WTC11 (cell line): ENCODE measurements around the gene BRI3BP. TPM values are rescaled to one million over a fixed set of nuclear protein-coding genes. Genes with fewer than 3 reads are reported as not detected.
A peak's percentile ranks its signal among the peaks of the same experiment; 100 is the strongest.
"Not testable (repeated sequence)": the region's sequence is repeated elsewhere in the genome, so short reads cannot be mapped to it uniquely, and the experiment has no call there.

Source experiments
- ATAC-seq: fragments of 200-7000 bp; cut with Tn5 transposase; 2 replicates; pipeline ENCODE4 v1.10.0; 2021; ENCODE audit warnings: mild to moderate bottlenecking, moderate library complexity
- CTCF ChIA-PET: fragments of 300-600 bp; sonication (Branson Sonifier 250); formaldehyde crosslinking; loops from one replicate; lab custom pipeline; 2021; ENCODE audit warnings: antibody characterized with exemption; lab: Charles Lee
- POLR2A ChIA-PET: fragments of 350-600 bp; sonication (Branson Sonifier 250); formaldehyde crosslinking; loops from one replicate; lab custom pipeline; 2021; ENCODE audit warnings: antibody characterized with exemption; lab: Charles Lee
- DNase-seq: peaks from one replicate; pipeline ENCODE4 v3.0.0; 2021; ENCODE audit warnings: low spot score
- H3K27ac Mint-ChIP-seq: 2 replicates; pipeline ENCODE4 v1.8.0; 2021; ENCODE audit warnings: mixed read lengths
- H3K27me3 Mint-ChIP-seq: 2 replicates; pipeline ENCODE4 v1.8.0; 2021; ENCODE audit warnings: low read depth, mild to moderate bottlenecking, moderate library complexity, mixed read lengths
- H3K36me3 Mint-ChIP-seq: 2 replicates; pipeline ENCODE4 v1.8.0; 2021; ENCODE audit warnings: mixed read lengths
- H3K4me1 Mint-ChIP-seq: 2 replicates; pipeline ENCODE4 v1.8.0; 2022; ENCODE audit warnings: mixed read lengths
- H3K4me3 Mint-ChIP-seq: 2 replicates; pipeline ENCODE4 v1.8.0; 2021; ENCODE audit warnings: mild to moderate bottlenecking, moderate library complexity, mixed read lengths
- H3K9me3 Mint-ChIP-seq: 2 replicates; pipeline ENCODE4 v1.8.0; 2021; ENCODE audit warnings: mixed read lengths
- CBFB ChIP-seq: sonication (generic); formaldehyde crosslinking; IDR thresholded peaks from 2 replicates; pipeline ENCODE4 v1.8.1; 2022; ENCODE audit warnings: mild to moderate bottlenecking, low read depth, missing genetic modification reagents
- CREB1 ChIP-seq: sonication (generic); formaldehyde crosslinking; IDR thresholded peaks from 2 replicates; pipeline ENCODE4 v1.8.0; 2023; ENCODE audit warnings: mild to moderate bottlenecking, missing genetic modification reagents
- ELF4 ChIP-seq: sonication (generic); formaldehyde crosslinking; IDR thresholded peaks from 2 replicates; pipeline ENCODE4 v1.8.1; 2022; ENCODE audit warnings: low read depth, mild to moderate bottlenecking, moderate library complexity, missing genetic modification reagents
- ESRRA ChIP-seq: sonication (generic); formaldehyde crosslinking; IDR thresholded peaks from 2 replicates; pipeline ENCODE4 v1.8.1; 2022; ENCODE audit warnings: mild to moderate bottlenecking, missing genetic modification reagents, borderline replicate concordance
- ETV6 ChIP-seq: sonication (generic); formaldehyde crosslinking; IDR thresholded peaks from 2 replicates; pipeline ENCODE4 v1.8.1; 2022; ENCODE audit warnings: mild to moderate bottlenecking, missing genetic modification reagents
- FOXK1 ChIP-seq: sonication (generic); formaldehyde crosslinking; IDR thresholded peaks from 2 replicates; pipeline ENCODE4 v1.8.0; 2022; ENCODE audit warnings: mild to moderate bottlenecking, moderate library complexity, missing genetic modification reagents
- GABPB1 ChIP-seq: sonication (generic); formaldehyde crosslinking; IDR thresholded peaks from 2 replicates; pipeline ENCODE4 v1.8.1; 2023; ENCODE audit warnings: mild to moderate bottlenecking, missing genetic modification reagents
- JUN ChIP-seq: sonication (generic); formaldehyde crosslinking; IDR thresholded peaks from 2 replicates; pipeline ENCODE4 v1.8.0; 2023; ENCODE audit warnings: mild to moderate bottlenecking, missing genetic modification reagents
- KAT7 ChIP-seq: sonication (generic); formaldehyde crosslinking; IDR thresholded peaks from 2 replicates; pipeline ENCODE4 v1.8.1; 2023; ENCODE audit warnings: missing genetic modification reagents, mild to moderate bottlenecking, borderline replicate concordance
- NFE2L1 ChIP-seq: sonication (generic); formaldehyde crosslinking; IDR thresholded peaks from 2 replicates; pipeline ENCODE4 v1.8.1; 2023; ENCODE audit warnings: missing genetic modification reagents
- NR2C2 ChIP-seq: sonication (generic); formaldehyde crosslinking; IDR thresholded peaks from 2 replicates; pipeline ENCODE4 v1.8.0; 2022; ENCODE audit warnings: mild to moderate bottlenecking, missing genetic modification reagents
- TCF7 ChIP-seq: sonication (generic); formaldehyde crosslinking; IDR thresholded peaks from 2 replicates; pipeline ENCODE4 v1.8.0; 2022; ENCODE audit warnings: mild to moderate bottlenecking, low read depth, missing genetic modification reagents, moderate library complexity
- TEAD1 ChIP-seq: sonication (generic); formaldehyde crosslinking; IDR thresholded peaks from 2 replicates; pipeline ENCODE4 v1.8.0; 2022; ENCODE audit warnings: mild to moderate bottlenecking, missing genetic modification reagents
- ZNF423 ChIP-seq: fragments of 250-450 bp; sonication (Bioruptor Pico); IDR thresholded peaks from 2 replicates; pipeline ENCODE4 v2.1.2; 2022; ENCODE audit warnings: mild to moderate bottlenecking, moderate library complexity
- total RNA-seq: library from RNA; stranded (reverse); gene quantifications from 3 replicates; pipeline ENCODE4 v1.2.3, GENCODE V29; 2021
- TF ChIP-seq, protein P1 (sequence below): sonication (generic); formaldehyde crosslinking; IDR thresholded peaks from 2 replicates; pipeline ENCODE4 v1.8.1; 2023; ENCODE audit warnings: mild to moderate bottlenecking, missing genetic modification reagents, moderate library complexity
- TF ChIP-seq, protein P2 (sequence below): sonication (generic); formaldehyde crosslinking; IDR thresholded peaks from 2 replicates; pipeline ENCODE4 v1.8.1; 2023; ENCODE audit warnings: mild to moderate bottlenecking, moderate library complexity, missing genetic modification reagents
- TF ChIP-seq, protein P3 (sequence below): sonication (generic); formaldehyde crosslinking; IDR thresholded peaks from 2 replicates; pipeline ENCODE4 v1.8.1; 2022; ENCODE audit warnings: mild to moderate bottlenecking, missing genetic modification reagents, moderate library complexity, borderline replicate concordance
- TF ChIP-seq, protein P4 (sequence below): sonication (generic); formaldehyde crosslinking; IDR thresholded peaks from 2 replicates; pipeline ENCODE4 v1.8.0; 2022; ENCODE audit warnings: mild to moderate bottlenecking, missing genetic modification reagents
- TF ChIP-seq, protein P5 (sequence below): sonication (generic); formaldehyde crosslinking; IDR thresholded peaks from 2 replicates; pipeline ENCODE4 v1.8.0; 2022; ENCODE audit warnings: mild to moderate bottlenecking, missing genetic modification reagents

The BRI3BP gene
- total RNA-seq, 1 experiment from 2014 or later = 11.9 TPM

DNA sequence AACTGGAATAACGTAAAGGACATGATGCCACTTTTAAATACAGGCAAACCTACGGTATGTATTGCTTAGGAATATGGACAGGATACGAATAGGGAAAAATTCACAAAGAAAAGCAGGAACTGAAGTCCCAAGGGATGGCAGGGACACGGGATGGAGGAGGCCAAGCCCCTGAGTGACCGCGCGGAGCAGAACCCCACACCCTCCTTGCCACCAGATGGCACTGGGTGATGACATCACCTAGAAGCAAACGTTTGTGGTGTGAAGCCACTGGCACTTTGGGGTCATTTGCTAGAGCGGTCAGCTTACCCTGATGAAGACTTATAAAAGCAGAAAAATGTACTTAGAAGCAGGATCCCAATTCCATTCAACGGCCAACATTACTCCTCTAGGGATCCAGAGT lies 13.9 kb upstream of the BRI3BP start:
- Mint-ChIP-seq H3K36me3 (peaks cover 57% of the 10 kb centered on the region), H3K4me3 (no peak overlapping the region), H3K4me1 (no peaks in the 10 kb centered on the region), H3K27me3 (no peaks in the 10 kb centered on the region), H3K9me3 (no peaks in the 10 kb centered on the region), H3K27ac (no peak overlapping the region)
- ATAC-seq (peak; percentile 38; the same call in 1 of the 2 replicates), DNase-seq (no peak)
- CTCF ChIA-PET = no interaction called here
- TF ChIP-seq, protein P1, sequence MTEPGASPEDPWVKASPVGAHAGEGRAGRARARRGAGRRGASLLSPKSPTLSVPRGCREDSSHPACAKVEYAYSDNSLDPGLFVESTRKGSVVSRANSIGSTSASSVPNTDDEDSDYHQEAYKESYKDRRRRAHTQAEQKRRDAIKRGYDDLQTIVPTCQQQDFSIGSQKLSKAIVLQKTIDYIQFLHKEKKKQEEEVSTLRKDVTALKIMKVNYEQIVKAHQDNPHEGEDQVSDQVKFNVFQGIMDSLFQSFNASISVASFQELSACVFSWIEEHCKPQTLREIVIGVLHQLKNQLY = no peak
- TF ChIP-seq ZNF423 (CRISPR knock-in tag) = no peak
- TF ChIP-seq, protein P2, sequence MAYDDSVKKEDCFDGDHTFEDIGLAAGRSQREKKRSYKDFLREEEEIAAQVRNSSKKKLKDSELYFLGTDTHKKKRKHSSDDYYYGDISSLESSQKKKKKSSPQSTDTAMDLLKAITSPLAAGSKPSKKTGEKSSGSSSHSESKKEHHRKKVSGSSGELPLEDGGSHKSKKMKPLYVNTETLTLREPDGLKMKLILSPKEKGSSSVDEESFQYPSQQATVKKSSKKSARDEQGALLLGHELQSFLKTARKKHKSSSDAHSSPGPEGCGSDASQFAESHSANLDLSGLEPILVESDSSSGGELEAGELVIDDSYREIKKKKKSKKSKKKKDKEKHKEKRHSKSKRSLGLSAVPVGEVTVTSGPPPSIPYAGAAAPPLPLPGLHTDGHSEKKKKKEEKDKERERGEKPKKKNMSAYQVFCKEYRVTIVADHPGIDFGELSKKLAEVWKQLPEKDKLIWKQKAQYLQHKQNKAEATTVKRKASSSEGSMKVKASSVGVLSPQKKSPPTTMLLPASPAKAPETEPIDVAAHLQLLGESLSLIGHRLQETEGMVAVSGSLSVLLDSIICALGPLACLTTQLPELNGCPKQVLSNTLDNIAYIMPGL (CRISPR knock-in tag) = no peak
- TF ChIP-seq CBFB = no peak
- no peak for TF ChIP-seq ETV6
- TF ChIP-seq, protein P3, sequence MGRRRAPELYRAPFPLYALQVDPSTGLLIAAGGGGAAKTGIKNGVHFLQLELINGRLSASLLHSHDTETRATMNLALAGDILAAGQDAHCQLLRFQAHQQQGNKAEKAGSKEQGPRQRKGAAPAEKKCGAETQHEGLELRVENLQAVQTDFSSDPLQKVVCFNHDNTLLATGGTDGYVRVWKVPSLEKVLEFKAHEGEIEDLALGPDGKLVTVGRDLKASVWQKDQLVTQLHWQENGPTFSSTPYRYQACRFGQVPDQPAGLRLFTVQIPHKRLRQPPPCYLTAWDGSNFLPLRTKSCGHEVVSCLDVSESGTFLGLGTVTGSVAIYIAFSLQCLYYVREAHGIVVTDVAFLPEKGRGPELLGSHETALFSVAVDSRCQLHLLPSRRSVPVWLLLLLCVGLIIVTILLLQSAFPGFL = no peak
- TF ChIP-seq NR2C2 (CRISPR knock-in tag) = no peak
- POLR2A ChIA-PET = interaction anchor here (0.6 kb wide), 1 partner anchor 1400 kb away, joined by 7 read pairs; no protein-coding TSS in a partner anchor

DNA sequence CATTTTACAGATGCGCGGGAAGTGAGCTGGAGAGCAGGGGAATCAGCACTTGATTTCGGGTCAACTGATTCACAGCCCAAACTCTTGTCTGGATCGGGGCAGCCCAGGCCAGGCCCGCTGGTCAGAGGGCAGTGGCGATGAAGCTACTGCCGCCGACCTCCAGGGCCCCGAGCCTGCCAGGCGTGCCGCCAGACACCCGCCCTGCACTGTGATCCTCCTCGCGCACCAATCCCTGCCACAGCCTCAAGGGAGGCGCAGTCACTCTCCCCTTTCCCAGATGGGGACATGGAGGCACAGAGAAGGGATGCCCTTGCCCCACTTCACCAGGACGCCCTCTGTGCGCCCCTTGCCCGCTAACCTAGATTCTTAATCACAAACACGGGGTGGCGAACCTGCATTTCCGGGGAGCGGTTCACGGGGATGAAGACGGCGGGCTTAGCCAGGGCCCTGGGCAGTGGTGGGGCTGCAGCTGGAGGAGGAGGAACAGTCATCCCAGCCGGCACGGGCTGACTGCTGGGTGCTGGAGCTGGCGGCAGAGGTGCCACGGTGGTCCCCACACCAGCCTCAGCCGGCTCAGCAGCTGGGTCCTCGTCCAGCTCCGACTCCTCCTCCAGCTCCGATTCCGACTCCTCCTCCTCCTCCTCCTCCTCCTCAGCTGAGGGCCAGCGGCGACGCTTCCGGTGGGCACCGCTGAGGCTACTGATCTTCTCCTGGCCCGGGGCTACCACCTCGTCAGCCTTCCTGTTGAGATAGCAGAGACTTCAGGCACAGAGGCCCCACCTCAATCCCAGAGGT lies 13.2 kb upstream of the BRI3BP start:
- POLR2A ChIA-PET = no interaction called here
- Mint-ChIP-seq H3K27me3 (no peaks in the 10 kb centered on the region), H3K4me1 (no peaks in the 10 kb centered on the region), H3K36me3 (peaks cover 54% of the 10 kb centered on the region), H3K27ac (no peak overlapping the region; the same call in 1 of the 2 replicates)
- ATAC-seq = no peak
- TF ChIP-seq KAT7 (CRISPR knock-in tag) (no peak), ESRRA (CRISPR knock-in tag) (no peak)
- TF ChIP-seq, all 79 proteins: peak for 0
- DNase-seq = no peak
- no peak overlapping the region for H3K4me3 Mint-ChIP-seq
- CTCF ChIA-PET = interaction anchor here (0.9 kb wide), 1 partner anchor 73 kb away, joined by 4 read pairs; no protein-coding TSS in a partner anchor
- no peaks in the 10 kb centered on the region for H3K9me3 Mint-ChIP-seq

DNA sequence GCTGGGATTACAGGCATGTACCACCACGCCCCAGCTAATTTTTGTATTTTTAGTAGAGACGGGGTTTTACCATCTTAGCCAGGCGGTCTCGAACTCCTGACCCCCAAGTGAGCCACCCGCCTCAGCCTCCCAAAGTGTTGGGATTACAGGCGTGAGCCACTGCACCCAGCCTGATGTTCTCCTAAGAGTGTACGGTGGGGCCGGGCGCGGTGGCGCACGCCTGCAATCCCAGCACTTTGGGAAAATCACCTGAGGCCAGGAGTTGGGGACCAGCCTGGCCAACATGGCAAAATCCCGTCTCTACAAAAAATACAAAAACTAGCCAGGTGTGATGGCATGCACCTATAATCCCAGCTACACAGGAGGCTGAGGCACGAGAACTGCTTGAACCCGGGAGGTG lies 6.6 kb upstream of the BRI3BP start:
- H3K4me3 Mint-ChIP-seq, CTCF ChIA-PET, DNase-seq, H3K9me3 Mint-ChIP-seq, H3K27ac Mint-ChIP-seq, H3K27me3 Mint-ChIP-seq, H3K4me1 Mint-ChIP-seq, ATAC-seq, POLR2A ChIA-PET: not testable (repeated sequence)
- peaks cover 27% of the 10 kb centered on the region for H3K36me3 Mint-ChIP-seq

DNA sequence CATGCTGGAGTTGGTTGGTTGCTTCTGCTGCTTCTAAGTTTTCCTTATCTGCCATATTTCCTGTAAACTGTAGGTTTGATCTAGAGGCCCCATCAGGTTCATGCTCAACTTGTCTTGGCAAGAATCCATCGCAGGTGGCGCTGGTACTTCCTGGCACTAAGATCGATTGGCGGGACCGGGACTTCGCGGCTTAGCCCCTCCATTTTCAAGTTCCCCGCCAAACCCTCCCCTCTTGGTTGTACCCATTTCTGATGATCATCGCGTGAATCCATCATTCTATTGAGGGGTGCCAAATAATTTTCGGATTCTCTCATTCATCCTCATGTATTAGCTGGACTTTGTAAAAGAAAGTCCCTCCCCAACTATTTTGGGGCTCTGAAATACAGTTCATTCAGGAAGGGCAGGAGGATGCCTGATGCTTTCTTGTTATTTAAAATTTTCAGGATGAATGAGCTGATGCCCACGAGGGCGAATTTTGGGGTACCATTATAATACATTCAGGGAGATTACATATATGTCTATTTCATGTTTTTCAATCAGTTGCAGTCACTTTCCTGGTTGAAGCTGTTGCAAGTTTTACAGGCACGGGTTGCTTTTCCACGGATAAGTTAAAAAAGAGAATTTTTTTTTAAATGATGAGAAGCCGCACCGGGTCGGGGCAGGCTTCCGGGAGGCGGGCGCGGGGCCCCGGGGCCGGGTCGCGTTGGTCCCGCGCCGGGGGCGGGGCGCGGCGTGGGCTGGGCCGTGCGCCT lies 395 bp upstream of the BRI3BP start:
- ChIA-PET CTCF (interaction anchor here (0.6 to 2.8 kb wide), 5 partner anchors 53 to 83 kb away, joined by 3 to 11 read pairs (median 4); partner anchors contain the start of gene AACS), POLR2A (interaction anchor here (0.6 kb wide), 1 partner anchor 71 kb away, joined by 8 read pairs; no protein-coding TSS in a partner anchor)
- peak; percentile 48 for ATAC-seq
- DNase-seq = peak; percentile 92
- H3K9me3 Mint-ChIP-seq = no peaks in the 10 kb centered on the region
- TF ChIP-seq ELF4 (no peak), JUN (no peak), TCF7 (CRISPR knock-in tag) (no peak), GABPB1 (0 out of 2 replicates have a peak, but pooled peaks have one; percentile 11), FOXK1 (CRISPR knock-in tag) (0 out of 2 replicates have a peak, but pooled peaks have one; percentile 16), CREB1 (0 out of 2 replicates have a peak, but pooled peaks have one; percentile 22), TEAD1 (CRISPR knock-in tag) (0 out of 2 replicates have a peak, but pooled peaks have one; percentile 47), NFE2L1 (CRISPR knock-in tag) (peak; percentile 50; the same call in 1 of the 2 replicates)
- TF ChIP-seq, protein P4, sequence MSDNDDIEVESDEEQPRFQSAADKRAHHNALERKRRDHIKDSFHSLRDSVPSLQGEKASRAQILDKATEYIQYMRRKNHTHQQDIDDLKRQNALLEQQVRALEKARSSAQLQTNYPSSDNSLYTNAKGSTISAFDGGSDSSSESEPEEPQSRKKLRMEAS = peak; percentile 74
- TF ChIP-seq, protein P2 (CRISPR knock-in tag) = 0 out of 2 replicates have a peak, but pooled peaks have one; percentile 57
- TF ChIP-seq, protein P5, sequence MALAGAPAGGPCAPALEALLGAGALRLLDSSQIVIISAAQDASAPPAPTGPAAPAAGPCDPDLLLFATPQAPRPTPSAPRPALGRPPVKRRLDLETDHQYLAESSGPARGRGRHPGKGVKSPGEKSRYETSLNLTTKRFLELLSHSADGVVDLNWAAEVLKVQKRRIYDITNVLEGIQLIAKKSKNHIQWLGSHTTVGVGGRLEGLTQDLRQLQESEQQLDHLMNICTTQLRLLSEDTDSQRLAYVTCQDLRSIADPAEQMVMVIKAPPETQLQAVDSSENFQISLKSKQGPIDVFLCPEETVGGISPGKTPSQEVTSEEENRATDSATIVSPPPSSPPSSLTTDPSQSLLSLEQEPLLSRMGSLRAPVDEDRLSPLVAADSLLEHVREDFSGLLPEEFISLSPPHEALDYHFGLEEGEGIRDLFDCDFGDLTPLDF (CRISPR knock-in tag) = 0 out of 2 replicates have a peak, but pooled peaks have one; percentile 38
- no peaks in the 10 kb centered on the region for H3K27me3 Mint-ChIP-seq
- no peaks in the 10 kb centered on the region for H3K36me3 Mint-ChIP-seq
- H3K4me1 Mint-ChIP-seq = peaks cover 28% of the 10 kb centered on the region
- H3K27ac Mint-ChIP-seq = peak overlapping the region; percentile 78
- H3K4me3 Mint-ChIP-seq = peak overlapping the region; percentile 80
